NCI-H1417 (cell line): Measurements from ENCODE around the gene GINS2.

ENCODE experiments used
- DNase-seq, 3 experiments: peaks; one replicate each; lab custom pipeline; 2025; lab: John Stamatoyannopoulos, UW

GINS2 gene

DNA sequence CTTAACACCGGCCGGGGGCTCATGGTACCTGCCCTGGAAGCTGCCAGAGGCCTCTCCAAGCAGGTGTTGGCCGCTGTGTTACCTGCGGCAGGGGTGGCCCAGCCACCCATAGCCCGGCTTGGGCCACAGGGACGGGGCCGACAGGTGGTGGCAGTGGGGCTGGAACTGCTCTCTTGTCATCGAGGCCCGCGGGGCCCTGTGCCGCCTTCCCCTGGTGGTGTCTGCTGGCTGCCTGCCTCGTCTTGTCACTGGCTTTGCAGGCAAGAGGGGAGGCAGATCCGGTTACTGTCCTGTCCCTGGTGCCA is 48.5 kb downstream of the GINS2 start:
- DNase-seq: no peak

GRCh38 chr16:85639529-85640253 is 49.1 kb downstream of the GINS2 start:
- peak; percentile 52 to 99 (median 95) for DNase-seq

DNA sequence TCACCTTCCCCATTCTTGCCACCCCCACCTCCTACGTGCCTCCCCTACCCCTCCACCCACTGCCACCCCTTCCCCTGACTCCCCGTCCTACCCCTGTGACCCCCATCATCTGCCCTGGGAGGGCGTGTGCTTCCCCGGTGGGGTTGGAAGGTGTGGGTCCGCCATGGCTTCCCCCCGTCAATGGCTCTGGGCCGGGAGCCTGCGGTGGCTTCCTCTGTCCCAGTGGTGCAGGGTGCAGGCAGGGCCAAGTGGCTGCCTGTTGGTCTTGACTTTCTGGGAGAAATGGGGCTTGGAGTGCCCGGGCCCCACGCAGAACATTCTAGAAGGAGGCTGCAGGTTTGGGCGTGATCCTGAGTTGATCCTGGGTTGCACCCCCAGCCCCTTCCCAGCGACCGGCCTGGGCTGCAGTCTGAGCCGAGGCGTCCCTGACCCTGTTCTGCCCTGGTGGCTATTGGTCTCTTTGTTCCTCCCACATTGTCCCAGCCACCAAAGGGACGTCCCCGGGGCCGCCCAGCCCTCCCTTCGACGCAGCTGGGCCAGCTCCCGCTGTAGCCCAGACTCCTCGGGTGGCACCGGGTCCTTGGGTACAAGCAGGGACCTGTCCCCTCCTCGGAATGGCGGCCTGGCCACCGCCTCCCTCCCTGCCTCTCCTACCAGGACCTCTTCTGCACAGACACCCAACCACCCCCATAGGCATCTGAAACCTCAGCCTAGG is 49.9 kb downstream of the GINS2 start:
- no peak for DNase-seq

GRCh38 chr16:85637808-85638647 is 50.7 kb downstream of the GINS2 start:
- DNase-seq: peak; percentile 68 to 85 (median 78)

- DNase-seq: no peak
Observed at GRCh38 chr16:85637061-85637807, 51.5 kb downstream of the GINS2 start.

DNA sequence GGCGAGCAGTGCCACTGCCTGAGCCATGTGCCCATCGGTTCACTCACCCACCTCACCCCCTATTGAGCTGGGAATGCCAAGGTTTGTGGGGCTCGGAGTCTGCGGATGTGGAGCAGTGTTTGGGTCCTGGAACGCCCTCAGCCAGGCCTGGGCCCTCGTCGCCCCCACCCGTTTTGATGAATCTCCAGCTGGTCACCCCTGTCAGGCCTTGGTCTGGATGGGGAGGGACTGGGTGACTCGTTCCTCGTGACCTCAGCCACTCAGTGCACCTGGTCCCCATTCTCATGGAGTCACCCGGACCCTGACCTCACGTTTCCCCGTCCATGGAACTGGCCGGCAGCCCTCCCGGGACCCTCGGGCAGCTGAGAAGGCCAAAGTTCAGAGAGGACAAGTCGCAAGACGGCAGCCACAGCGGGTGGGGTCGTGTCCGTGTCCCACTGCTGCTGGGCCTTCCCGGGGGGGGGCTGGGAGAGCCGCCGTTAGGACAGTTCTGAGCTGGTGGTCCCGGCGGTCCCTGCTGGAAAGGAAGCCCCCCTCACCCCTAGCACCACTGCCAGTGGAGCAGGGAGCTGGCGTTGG is 52.4 kb downstream of the GINS2 start:
- DNase-seq: no peak

- DNase-seq: peak in 2 of 3 experiments; percentile 33 to 62
Observed at GRCh38 chr16:85635545-85636140, 53.1 kb downstream of the GINS2 start.

DNA sequence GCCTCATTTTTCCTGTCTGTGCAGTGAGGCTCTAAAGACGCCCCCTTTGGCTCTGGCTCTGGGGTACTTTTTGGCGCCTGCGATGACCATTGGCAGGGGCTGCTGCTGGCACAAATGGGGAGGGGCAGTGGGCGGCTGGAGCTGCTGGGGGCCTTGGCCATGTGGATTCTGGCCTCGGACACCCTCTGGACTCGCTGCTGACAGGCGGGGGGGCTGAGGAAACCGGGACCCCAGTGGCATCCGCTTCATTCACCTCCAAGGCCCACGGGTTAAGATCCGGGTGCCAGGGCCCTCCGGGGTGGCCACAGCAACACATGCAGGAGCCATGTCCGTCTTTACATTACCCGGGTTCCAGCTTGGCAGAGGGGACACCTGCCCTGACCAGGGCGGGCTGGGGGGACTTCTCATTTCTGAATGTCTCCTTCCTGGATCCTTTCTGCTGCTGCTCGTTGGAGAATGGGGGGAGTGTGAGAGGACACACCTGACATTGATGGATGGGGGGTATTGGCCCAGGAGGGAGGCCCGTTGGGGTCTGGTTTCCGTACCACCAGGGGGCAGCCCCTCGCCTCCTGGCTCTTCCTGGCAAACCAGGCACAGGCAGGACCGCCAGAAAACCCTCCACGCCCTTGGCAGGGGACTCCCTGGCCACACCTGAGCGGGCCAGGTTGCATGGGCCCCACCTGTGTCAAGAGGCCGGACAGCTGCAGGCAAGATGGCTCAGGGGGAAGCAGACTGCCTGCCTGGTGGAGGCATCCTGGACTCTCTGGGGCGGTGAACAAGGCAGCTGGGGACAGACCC is 53.8 kb downstream of the GINS2 start:
- peak in 1 of 3 experiments; percentile 39 for DNase-seq

DNA sequence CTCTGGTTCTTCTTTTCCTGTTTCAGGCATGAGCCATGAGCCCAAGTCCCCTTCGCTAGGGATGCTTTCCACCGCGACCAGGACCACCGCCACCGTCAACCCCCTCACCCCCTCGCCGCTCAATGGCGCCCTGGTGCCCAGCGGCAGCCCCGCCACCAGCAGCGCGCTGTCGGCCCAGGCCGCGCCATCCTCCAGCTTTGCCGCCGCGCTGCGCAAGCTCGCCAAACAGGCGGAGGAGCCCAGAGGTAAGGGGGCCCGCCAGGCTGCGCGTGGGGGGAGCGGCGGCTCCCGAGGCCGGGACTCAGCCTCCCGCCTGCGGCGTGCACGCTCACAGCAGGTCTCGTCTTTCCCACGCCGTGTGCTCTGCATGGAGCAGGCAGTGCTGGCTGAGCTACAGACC is 54.9 kb downstream of the GINS2 start:
- DNase-seq: no peak

DNA sequence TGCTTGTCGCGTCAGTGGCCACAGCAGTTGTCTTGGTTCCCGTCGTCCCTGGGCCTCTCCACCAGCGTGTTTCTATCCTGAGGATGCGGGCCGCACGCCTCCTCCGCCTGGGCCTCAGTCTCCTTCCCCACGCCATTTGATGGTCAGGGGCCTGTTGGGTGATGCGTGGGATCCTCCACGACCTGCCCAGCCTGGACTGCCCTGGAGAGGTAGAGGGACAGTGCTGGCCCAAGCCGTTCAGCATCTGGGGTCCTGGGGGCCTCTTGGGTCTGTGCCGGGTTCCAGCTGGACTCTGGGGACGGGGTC is 55.4 kb downstream of the GINS2 start:
- DNase-seq: no peak

DNA sequence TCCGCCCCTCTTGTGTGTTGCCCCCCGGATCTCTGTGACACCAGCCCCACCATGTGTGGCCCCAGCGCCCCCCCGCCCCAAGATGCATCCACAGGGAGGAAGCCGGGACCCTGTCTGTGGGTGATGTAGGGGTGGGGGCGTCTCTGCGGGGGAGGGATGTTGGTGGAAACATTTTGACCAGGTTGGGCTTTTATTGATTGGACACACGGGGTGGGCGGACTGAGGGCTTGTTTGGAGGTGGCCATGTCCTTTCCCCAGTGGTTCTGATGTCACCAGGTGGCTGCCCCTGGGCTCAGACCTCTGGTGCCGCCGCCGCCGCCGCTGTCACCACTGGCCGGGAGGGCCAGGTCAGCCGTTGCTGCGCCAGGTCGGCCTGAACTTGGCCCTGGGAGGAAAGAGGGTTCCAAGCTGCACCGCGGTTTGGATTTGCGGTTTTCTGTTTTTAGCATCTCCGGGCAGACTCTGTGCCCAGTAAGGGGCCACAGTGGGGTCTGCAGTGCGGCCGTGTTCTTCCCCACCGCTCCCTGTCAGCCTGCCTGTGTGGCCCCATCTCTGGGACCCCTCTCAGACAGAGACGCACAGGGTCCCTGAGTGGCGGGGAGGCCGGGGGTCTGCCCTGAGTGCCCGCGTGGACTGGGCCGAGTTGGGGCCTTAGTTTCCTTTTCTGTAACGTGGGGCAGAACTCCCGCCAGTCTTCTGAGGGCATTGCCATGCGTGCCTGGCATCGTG is 55.9 kb downstream of the GINS2 start:
- no peak for DNase-seq

GRCh38 chr16:85631802-85632393 is 56.9 kb downstream of the GINS2 start:
- DNase-seq: no peak

- no peak for DNase-seq
Observed at GRCh38 chr16:85631230-85631629, 57.5 kb downstream of the GINS2 start.

GRCh38 chr16:85629853-85630252 is 58.9 kb downstream of the GINS2 start:
- DNase-seq: no peak

DNA sequence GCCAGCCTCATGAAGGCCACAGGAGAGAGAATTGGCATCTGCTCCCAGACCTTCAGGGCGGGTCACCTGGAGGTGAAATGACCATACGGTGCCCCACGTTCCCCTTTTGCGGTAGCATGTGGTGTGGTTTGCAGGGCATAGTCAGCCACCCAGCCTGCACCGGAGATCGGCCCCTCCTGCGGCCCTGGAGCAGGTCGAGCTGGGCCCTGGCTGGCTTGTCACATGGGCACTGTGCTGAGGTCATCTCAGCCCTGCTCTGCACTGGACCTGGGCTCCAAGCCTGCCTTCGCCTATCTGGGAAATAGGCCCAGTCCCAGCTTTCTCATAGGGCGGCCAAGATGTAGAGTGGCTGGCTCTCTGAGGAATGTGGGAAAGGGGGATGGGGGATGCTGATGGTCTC is 59.4 kb downstream of the GINS2 start:
- no peak for DNase-seq

- DNase-seq: peak in 1 of 3 experiments; percentile 40
Observed at GRCh38 chr16:85628645-85629044, 60.1 kb downstream of the GINS2 start.

- DNase-seq: no peak
Observed at GRCh38 chr16:85628265-85628556, 60.5 kb downstream of the GINS2 start.

GRCh38 chr16:85627526-85628264 is 61.1 kb downstream of the GINS2 start:
- DNase-seq: peak in 2 of 3 experiments; percentile 44 to 78

- peak in 2 of 3 experiments; percentile 60 to 70 for DNase-seq
Observed at GRCh38 chr16:85627089-85627488, 61.7 kb downstream of the GINS2 start.
